Mesendoderm (in vitro differentiated cells): Measurements from ENCODE around the gene SERTAD1. TPM values are rescaled to one million over a fixed set of nuclear protein-coding genes. Genes with fewer than 3 reads are reported as not detected.

Experiments used
- DNase-seq: peaks from one replicate; pipeline ENCODE4 v3.0.0; 2013
- H2AK5ac ChIP-seq: 2 replicates; pipeline ENCODE4 v1.6.1; 2013; ENCODE audit warnings: low read length, inconsistent platforms
- H2BK120ac ChIP-seq: 2 replicates; pipeline ENCODE4 v1.6.1; 2013; ENCODE audit warnings: low read depth, mild to moderate bottlenecking, low read length, moderate library complexity, mixed read lengths
- H2BK15ac ChIP-seq: replicated peaks from 2 replicates; pipeline ENCODE4 v1.6.1; 2013; ENCODE audit warnings: low read depth, mild to moderate bottlenecking, moderate library complexity
- H2BK5ac ChIP-seq: 2 replicates; pipeline ENCODE4 v1.6.1; 2013; ENCODE audit warnings: low read length, inconsistent platforms
- H3K18ac ChIP-seq: 2 replicates; pipeline ENCODE4 v1.6.1; 2013; ENCODE audit warnings: mild to moderate bottlenecking, low read length, mixed read lengths
- H3K23ac ChIP-seq: one replicate; pipeline ENCODE4 v1.6.1; 2013; ENCODE audit warnings: low read length
- H3K27ac ChIP-seq: 2 replicates; pipeline ENCODE4 v1.5.1; 2013; ENCODE audit warnings: low read depth, mild to moderate bottlenecking, inconsistent platforms, low read length, moderate library complexity
- H3K27me3 ChIP-seq: 2 replicates; pipeline ENCODE4 v1.6.1; 2013; ENCODE audit warnings: low read length, control low read depth, mild to moderate bottlenecking, inconsistent platforms; ENCODE audit not compliant: insufficient read depth, poor library complexity
- H3K36me3 ChIP-seq: 2 replicates; pipeline ENCODE4 v1.6.1; 2013; ENCODE audit warnings: low read length, inconsistent platforms; ENCODE audit not compliant: control insufficient read depth, insufficient read depth
- H3K4ac ChIP-seq: one replicate; pipeline ENCODE4 v1.6.1; 2013; ENCODE audit warnings: low read depth, mild to moderate bottlenecking, low read length, moderate library complexity
- H3K4me1 ChIP-seq: 2 replicates; pipeline ENCODE4 v1.6.1; 2013; ENCODE audit warnings: low read depth, low read length, inconsistent platforms; ENCODE audit not compliant: control insufficient read depth
- H3K4me2 ChIP-seq: 2 replicates; pipeline ENCODE4 v1.6.1; 2013; ENCODE audit warnings: low read length
- H3K4me3 ChIP-seq: 2 replicates; pipeline ENCODE4 v1.5.1; 2013; ENCODE audit warnings: mild to moderate bottlenecking, low read length
- H3K56ac ChIP-seq: one replicate; pipeline ENCODE4 v1.6.1; 2013; ENCODE audit warnings: low read length
- H3K79me1 ChIP-seq: 2 replicates; pipeline ENCODE4 v1.6.1; 2013; ENCODE audit warnings: low read length, inconsistent platforms
- H3K79me2 ChIP-seq: 2 replicates; pipeline ENCODE4 v1.6.1; 2013; ENCODE audit warnings: mild to moderate bottlenecking, low read length; ENCODE audit not compliant: control insufficient read depth, insufficient read depth
- H3K9ac ChIP-seq: 2 replicates; pipeline ENCODE4 v1.6.1; 2013; ENCODE audit warnings: low read length, inconsistent platforms
- H4K5ac ChIP-seq: one replicate; pipeline ENCODE4 v1.6.1; 2013; ENCODE audit warnings: low read length
- H4K8ac ChIP-seq: one replicate; pipeline ENCODE4 v1.6.1; 2013; ENCODE audit warnings: low read depth, mild to moderate bottlenecking, control low read depth, low read length, moderate library complexity
- WGBS: extraction: QIAGEN DNeasy Blood & Tissue Kit; methylation state at CpG from one replicate; pipeline ENCODE4 v1.1.7; 2013; ENCODE audit warnings: low lambda C conversion rate, missing lambda C conversion rate; ENCODE audit not compliant: insufficient coverage; ENCODE audit errors: extremely low coverage; 5-methylcytosine and 5-hydroxymethylcytosine counted together
- polyA plus RNA-seq, 2 experiments: library from polyadenylated mRNA; stranded (reverse); fragments of 200-250 nt; gene quantifications; one replicate each; pipeline ENCODE4 v1.2.3, GENCODE V29; 2013

Gene SERTAD1
- 2.3 TPM for polyA plus RNA-seq (2013, experiment 1 of 2)
- 2.5 TPM for polyA plus RNA-seq (2013, experiment 2 of 2)

GRCh38 chr19:40425450-40426287 lies at the start of gene SERTAD1:
SERTAD1 (minus strand) TSS chr19:40425992; CDS start chr19:40423546, 2,446 bp downstream.
- Histone ChIP-seq H3K56ac (peak within 1 kb of the TSS; percentile 97), H2BK15ac (no peak within 1 kb of the TSS), H3K4me3 (peak within 1 kb of the TSS; percentile 60), H3K27ac (peak within 1 kb of the TSS; percentile 97), H3K4ac (peak within 1 kb of the TSS; percentile 92), H2AK5ac (no peak within 1 kb of the TSS), H3K18ac (peak within 1 kb of the TSS; percentile 95), H3K79me2 (no peaks in the 10 kb centered on the region), H3K4me1 (no peaks in the 10 kb centered on the region), H3K4me2 (peak within 1 kb of the TSS; percentile 89), H4K5ac (no peak within 1 kb of the TSS), H2BK5ac (peak within 1 kb of the TSS; percentile 78), H3K9ac (peak within 1 kb of the TSS; percentile 95), H4K8ac (no peak within 1 kb of the TSS), H2BK120ac (no peak within 1 kb of the TSS), H3K27me3 (no peaks in the 10 kb centered on the region), H3K36me3 (peaks cover 2% of the 10 kb centered on the region), H3K23ac (no peak within 1 kb of the TSS), H3K79me1 (peaks cover 2% of the 10 kb centered on the region)
- DNase-seq = peak; percentile 100
- no CpG with 5 or more reads among the region's 75 CpGs for WGBS

- Histone ChIP-seq H3K4me3 (no peak overlapping the region), H2BK120ac (no peak overlapping the region), H3K79me1 (no peaks in the 10 kb centered on the region), H3K9ac (no peak overlapping the region), H2AK5ac (no peak overlapping the region), H3K18ac (no peak overlapping the region), H3K4me1 (no peaks in the 10 kb centered on the region), H3K4me2 (no peak overlapping the region), H2BK15ac (no peak overlapping the region), H3K36me3 (no peaks in the 10 kb centered on the region), H3K27ac (no peak overlapping the region), H3K23ac (no peak overlapping the region), H4K5ac (no peak overlapping the region), H3K56ac (no peak overlapping the region), H2BK5ac (no peak overlapping the region), H3K4ac (no peak overlapping the region), H3K79me2 (no peaks in the 10 kb centered on the region), H4K8ac (no peak overlapping the region), H3K27me3 (no peaks in the 10 kb centered on the region)
- no peak for DNase-seq
- WGBS = no CpG with 5 or more reads among the region's 4 CpGs
Observed at GRCh38 chr19:40474737-40475136, 48.9 kb upstream of the SERTAD1 start.

- H2BK5ac ChIP-seq = no peak overlapping the region
- no peak overlapping the region for H3K9ac ChIP-seq
- H3K79me1 ChIP-seq = no peaks in the 10 kb centered on the region
- H2AK5ac ChIP-seq = no peak overlapping the region
- no peak overlapping the region for H2BK120ac ChIP-seq
- H3K4me3 ChIP-seq = no peak overlapping the region
- DNase-seq = no peak
- H3K79me2 ChIP-seq = no peaks in the 10 kb centered on the region
- no peak overlapping the region for H3K4me2 ChIP-seq
- H4K5ac ChIP-seq = no peak overlapping the region
- H3K27ac ChIP-seq = no peak overlapping the region
- H3K23ac ChIP-seq = no peak overlapping the region
- peaks cover 4% of the 10 kb centered on the region for H3K27me3 ChIP-seq
- no peaks in the 10 kb centered on the region for H3K4me1 ChIP-seq
- no peak overlapping the region for H3K18ac ChIP-seq
- no CpG with 5 or more reads among the region's 13 CpGs for WGBS
- H3K36me3 ChIP-seq = no peaks in the 10 kb centered on the region
- no peak overlapping the region for H3K4ac ChIP-seq
- H3K56ac ChIP-seq = no peak overlapping the region
- no peak overlapping the region for H2BK15ac ChIP-seq
- no peak overlapping the region for H4K8ac ChIP-seq
Observed at GRCh38 chr19:40472516-40472915, 46.7 kb upstream of the SERTAD1 start.

GRCh38 chr19:40471111-40471510 lies 45.3 kb upstream of the SERTAD1 start:
- Histone ChIP-seq H3K4me1 (no peaks in the 10 kb centered on the region), H3K79me1 (no peaks in the 10 kb centered on the region), H4K8ac (no peak overlapping the region), H3K18ac (no peak overlapping the region), H2BK15ac (no peak overlapping the region), H3K4me3 (no peak overlapping the region), H2AK5ac (no peak overlapping the region), H3K4me2 (no peak overlapping the region), H4K5ac (no peak overlapping the region), H3K23ac (no peak overlapping the region), H3K79me2 (no peaks in the 10 kb centered on the region), H3K4ac (no peak overlapping the region), H3K27me3 (peaks cover 10% of the 10 kb centered on the region), H3K27ac (no peak overlapping the region), H2BK5ac (no peak overlapping the region), H3K36me3 (no peaks in the 10 kb centered on the region), H2BK120ac (no peak overlapping the region), H3K9ac (no peak overlapping the region), H3K56ac (no peak overlapping the region)
- no peak for DNase-seq
- WGBS = no CpG with 5 or more reads among the region's 3 CpGs

GRCh38 chr19:40469011-40469410 lies 43.2 kb upstream of the SERTAD1 start:
- no peak overlapping the region for H3K18ac ChIP-seq

More at GRCh38 chr19:40469011-40469410, 43.2 kb upstream of the SERTAD1 start:
- Histone ChIP-seq H2AK5ac (no peak overlapping the region), H2BK120ac (no peak overlapping the region), H2BK5ac (no peak overlapping the region), H4K8ac (no peak overlapping the region), H3K27ac (no peak overlapping the region), H3K4ac (no peak overlapping the region), H3K23ac (no peak overlapping the region), H3K4me3 (no peak overlapping the region), H3K79me1 (no peaks in the 10 kb centered on the region), H3K4me1 (peaks cover 5% of the 10 kb centered on the region), H4K5ac (no peak overlapping the region), H3K36me3 (no peaks in the 10 kb centered on the region), H3K56ac (no peak overlapping the region), H3K79me2 (no peaks in the 10 kb centered on the region), H3K27me3 (peaks cover 10% of the 10 kb centered on the region), H2BK15ac (no peak overlapping the region), H3K4me2 (no peak overlapping the region), H3K9ac (no peak overlapping the region)
- WGBS = no CpG with 5 or more reads among the region's 6 CpGs
- DNase-seq = no peak
